ENCODE data around the gene HDAC9.

GRCh38 chr7:18901982-18902421, 406.5 kb downstream of the HDAC9 start:
- TF ChIP-seq EZH2 (IDR thresholded peaks at IDR 0.05; ENCODE audit: borderline replicate concordance) (no peak), CTCF (IDR thresholded peaks at IDR 0.05; ENCODE audit: poor library complexity) (no peak), EZH2phosphoT487 (IDR thresholded peaks at IDR 0.05; ENCODE audit: low read depth, severe bottlenecking, unreplicated experiment) (no peak)

Data from hepatocyte (in vitro differentiated cells).